K562 (cell line): ENCODE measurements around the gene ATP6V1A. TPM values are rescaled to one million over a fixed set of nuclear protein-coding genes. Genes with fewer than 3 reads are reported as not detected.

Source experiments
- CCNT2 ChIP-seq: IDR thresholded peaks from 2 replicates; pipeline ENCODE4 v1.6.1; 2011; ENCODE audit warnings: borderline replicate concordance, low read depth, mild to moderate bottlenecking, moderate library complexity, mixed read lengths, low read length; ENCODE audit not compliant: insufficient read length; ENCODE audit errors: extremely low read depth
- EP400 ChIP-seq: fragments of 450-650 bp; IDR thresholded peaks from 2 replicates; pipeline ENCODE4 v1.6.1; 2017; ENCODE audit warnings: antibody characterized with exemption, mild to moderate bottlenecking, moderate library complexity
- GMEB1 ChIP-seq: fragments of 250-450 bp; sonication (Bioruptor Pico); IDR thresholded peaks from 2 replicates; pipeline ENCODE4 v1.4.0; 2020; ENCODE audit warnings: mild to moderate bottlenecking
- MEIS2 ChIP-seq: fragments of 450-650 bp; IDR thresholded peaks from 2 replicates; pipeline ENCODE4 v1.6.1; 2014; ENCODE audit warnings: mild to moderate bottlenecking; ENCODE audit not compliant: partially characterized antibody
- NRF1 ChIP-seq, 2 experiments: fragments of 450-650 bp; IDR thresholded peaks in 1 of 2; conservative IDR thresholded peaks in 1 of 2; 2 replicates each; pipeline ENCODE4 v1.6.1; 2014; ENCODE audit warnings: mild to moderate bottlenecking in 2 of 2
- OTX1 ChIP-seq: fragments of 450-650 bp; formaldehyde crosslinking; IDR thresholded peaks from 2 replicates; pipeline ENCODE4 v1.4.0; 2022; ENCODE audit warnings: mild to moderate bottlenecking
- PCBP1 ChIP-seq: fragments of 200-400 bp; formaldehyde crosslinking; IDR thresholded peaks from 2 replicates; pipeline ENCODE4 v1.6.1; 2018; ENCODE audit warnings: mild to moderate bottlenecking, low read depth, low read length; ENCODE audit not compliant: poor library complexity, severe bottlenecking
- RBM34 ChIP-seq: fragments of 200-400 bp; formaldehyde crosslinking; IDR thresholded peaks from 2 replicates; pipeline ENCODE4 v1.6.1; 2018; ENCODE audit warnings: low read length, borderline replicate concordance; ENCODE audit not compliant: insufficient read depth
- REST ChIP-seq, 2 experiments: fragments of 450-650 bp; formaldehyde crosslinking in 1 of 2; IDR thresholded peaks; 2 replicates each; pipeline versions ENCODE4 v1.4.0 to v1.6.1; 2014 to 2020; ENCODE audit warnings: mild to moderate bottlenecking in 2 of 2, borderline replicate concordance in 1 of 2, low read depth in 1 of 2
- SUPT5H ChIP-seq: fragments of 450-650 bp; IDR thresholded peaks from 2 replicates; pipeline ENCODE4 v1.6.1; 2016
- ZFX ChIP-seq: sonication (generic); formaldehyde crosslinking; IDR thresholded peaks from 2 replicates; pipeline ENCODE4 v1.8.0; 2022; ENCODE audit warnings: mild to moderate bottlenecking, missing genetic modification reagents, moderate library complexity
- ZNF124 ChIP-seq: sonication (generic); formaldehyde crosslinking; IDR thresholded peaks from 2 replicates; pipeline ENCODE4 v1.8.1; 2022; ENCODE audit warnings: missing genetic modification reagents
- polyA plus RNA-seq, 8 experiments: library from polyadenylated mRNA; depleted of rRNA in 4 of 8; stranded (reverse) in 5 of 8; unstranded in 3 of 8; fragments of >200 nt; fragmentation: Nextera tagmentation in 2 of 8; fragmentation: Illumina TruSeq in 1 of 8; extraction: Ambion mirVana in 2 of 8; extraction: Trizol in 1 of 8; gene quantifications; 2 replicates each; pipeline versions ENCODE4 v1.2.1 to v1.2.3, GENCODE V29; 2011 to 2014; ENCODE audit warnings: inconsistent platforms in 1 of 8, missing spikeins in 1 of 8
- total RNA-seq, 7 experiments: library from RNA; depleted of rRNA in 6 of 7; stranded (reverse); fragments of >200 nt in 6 of 7; fragmentation: Illumina TruSeq in 2 of 7; extraction: Trizol in 2 of 7; gene quantifications; 2 replicates each; pipeline versions ENCODE4 v1.2.1 to v1.2.3, GENCODE V29; 2011 to 2021; ENCODE audit warnings: low replicate concordance in 1 of 7
- TF ChIP-seq, protein P1 (sequence below), 3 experiments: IDR thresholded peaks in 2 of 3; conservative IDR thresholded peaks in 1 of 3; 2 replicates each; pipeline ENCODE4 v1.5.1; 2011 to 2012; ENCODE audit warnings: low read length in 3 of 3, mild to moderate bottlenecking in 3 of 3, control low read depth in 2 of 3, improper control_type of control experiment in 1 of 3, inconsistent platforms in 1 of 3, low read depth in 1 of 3, mixed read lengths in 1 of 3, moderate library complexity in 1 of 3; ENCODE audit not compliant: insufficient read depth in 2 of 3
- TF ChIP-seq, protein P2 (sequence below): sonication (generic); formaldehyde crosslinking; IDR thresholded peaks from 2 replicates; pipeline ENCODE4 v1.9.0; 2022; ENCODE audit warnings: mild to moderate bottlenecking, missing genetic modification reagents

ATP6V1A gene
- total and polyA plus RNA-seq, 9 of the 15 experiments (the other 6 are each of a cell fraction or from before 2014, with no cell fraction given), result 23.6 to 57.1 (median 39.9) TPM

GRCh38 chr3:113745756-113746547, 883 bp upstream of the ATP6V1A start, which contains the start of gene NAA50 (continued):
- TF ChIP-seq, protein P1, sequence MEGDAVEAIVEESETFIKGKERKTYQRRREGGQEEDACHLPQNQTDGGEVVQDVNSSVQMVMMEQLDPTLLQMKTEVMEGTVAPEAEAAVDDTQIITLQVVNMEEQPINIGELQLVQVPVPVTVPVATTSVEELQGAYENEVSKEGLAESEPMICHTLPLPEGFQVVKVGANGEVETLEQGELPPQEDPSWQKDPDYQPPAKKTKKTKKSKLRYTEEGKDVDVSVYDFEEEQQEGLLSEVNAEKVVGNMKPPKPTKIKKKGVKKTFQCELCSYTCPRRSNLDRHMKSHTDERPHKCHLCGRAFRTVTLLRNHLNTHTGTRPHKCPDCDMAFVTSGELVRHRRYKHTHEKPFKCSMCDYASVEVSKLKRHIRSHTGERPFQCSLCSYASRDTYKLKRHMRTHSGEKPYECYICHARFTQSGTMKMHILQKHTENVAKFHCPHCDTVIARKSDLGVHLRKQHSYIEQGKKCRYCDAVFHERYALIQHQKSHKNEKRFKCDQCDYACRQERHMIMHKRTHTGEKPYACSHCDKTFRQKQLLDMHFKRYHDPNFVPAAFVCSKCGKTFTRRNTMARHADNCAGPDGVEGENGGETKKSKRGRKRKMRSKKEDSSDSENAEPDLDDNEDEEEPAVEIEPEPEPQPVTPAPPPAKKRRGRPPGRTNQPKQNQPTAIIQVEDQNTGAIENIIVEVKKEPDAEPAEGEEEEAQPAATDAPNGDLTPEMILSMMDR (IDR thresholded peaks at IDR 0.05 in 2 of 3, conservative IDR thresholded peaks at IDR 0.05 in 1 of 3; ENCODE audit: insufficient read depth in 2 of 3, low read depth in 1 of 3, low read length in 3 of 3), result peak in 2 of 3 experiments; percentile 24 to 28; a peak in 3 of 6 replicates
- peak; percentile 82 for TF ChIP-seq CCNT2
- TF ChIP-seq MEIS2, result peak; percentile 77
- TF ChIP-seq PCBP1, result peak; percentile 55
- peak; percentile 94 for TF ChIP-seq NRF1 (conservative IDR thresholded peaks at IDR 0.05 in 1 of 2, IDR thresholded peaks at IDR 0.05 in 1 of 2)
- TF ChIP-seq SUPT5H, result peak; percentile 77
- TF ChIP-seq OTX1 (CRISPR knock-in tag), result 0 out of 2 replicates have a peak, but pooled peaks have one; percentile 17
- peak; percentile 92 for TF ChIP-seq REST (IDR thresholded peaks at IDR 0.05; ENCODE audit: borderline replicate concordance)
- TF ChIP-seq REST (CRISPR knock-in tag; IDR thresholded peaks at IDR 0.05; ENCODE audit: low read depth), result no peak
- TF ChIP-seq GMEB1 (CRISPR knock-in tag), result peak; percentile 44; the same call in 1 of the 2 replicates
- TF ChIP-seq, protein P2, sequence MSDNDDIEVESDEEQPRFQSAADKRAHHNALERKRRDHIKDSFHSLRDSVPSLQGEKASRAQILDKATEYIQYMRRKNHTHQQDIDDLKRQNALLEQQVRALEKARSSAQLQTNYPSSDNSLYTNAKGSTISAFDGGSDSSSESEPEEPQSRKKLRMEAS (CRISPR knock-in tag), result peak; percentile 26
- TF ChIP-seq EP400, result peak; percentile 81; the same call in 1 of the 2 replicates
- peak; percentile 84 for TF ChIP-seq ZFX (CRISPR knock-in tag)
- TF ChIP-seq RBM34, result no peak
- no peak for TF ChIP-seq ZNF124 (CRISPR knock-in tag)
